HUES6 (cell line): Measurements from ENCODE around the gene ANKRD6.
"Not testable (repeated sequence)": the region's sequence is repeated elsewhere in the genome, so short reads cannot be mapped to it uniquely, and the experiment has no call there.

Experiments
- H3K27ac ChIP-seq: 2 replicates; pipeline ENCODE4 v1.7.0; 2013; ENCODE audit warnings: low read depth, mild to moderate bottlenecking, low read length, inconsistent platforms
- H3K27me3 ChIP-seq: 2 replicates; pipeline ENCODE4 v1.6.1; 2013; ENCODE audit warnings: low read length; ENCODE audit not compliant: control insufficient read depth, insufficient read depth
- H3K36me3 ChIP-seq: 2 replicates; pipeline ENCODE4 v1.6.1; 2013; ENCODE audit warnings: low read length; ENCODE audit not compliant: control insufficient read depth, insufficient read depth
- H3K4me1 ChIP-seq: 2 replicates; pipeline ENCODE4 v1.6.1; 2013; ENCODE audit warnings: low read length; ENCODE audit not compliant: control insufficient read depth, insufficient read depth
- H3K4me3 ChIP-seq: 2 replicates; pipeline ENCODE4 v1.5.1; 2013; ENCODE audit warnings: low read depth, low read length
- H3K9ac ChIP-seq: one replicate; pipeline ENCODE4 v1.6.1; 2013; ENCODE audit warnings: mild to moderate bottlenecking, low read length
- H3K9me3 ChIP-seq: 2 replicates; pipeline ENCODE4 v1.6.1; 2013; ENCODE audit warnings: low read depth, low read length; ENCODE audit not compliant: control insufficient read depth, insufficient read depth

ANKRD6 gene

GRCh38 chr6:89432875-89433251 lies at the start of gene ANKRD6:
ANKRD6 (plus strand) TSS chr6:89433152; CDS start chr6:89566977, 133,825 bp downstream.
- peak within 1 kb of the TSS; percentile 65 for H3K9ac ChIP-seq
- no peaks in the 10 kb centered on the region for H3K36me3 ChIP-seq
- no peak within 1 kb of the TSS for H3K27ac ChIP-seq
- H3K4me3 ChIP-seq: peak within 1 kb of the TSS; percentile 71
- H3K4me1 ChIP-seq: peaks cover 18% of the 10 kb centered on the region; the same call in 1 of the 2 replicates
- H3K9me3 ChIP-seq: no peaks in the 10 kb centered on the region
- peaks cover 36% of the 10 kb centered on the region for H3K27me3 ChIP-seq

DNA sequence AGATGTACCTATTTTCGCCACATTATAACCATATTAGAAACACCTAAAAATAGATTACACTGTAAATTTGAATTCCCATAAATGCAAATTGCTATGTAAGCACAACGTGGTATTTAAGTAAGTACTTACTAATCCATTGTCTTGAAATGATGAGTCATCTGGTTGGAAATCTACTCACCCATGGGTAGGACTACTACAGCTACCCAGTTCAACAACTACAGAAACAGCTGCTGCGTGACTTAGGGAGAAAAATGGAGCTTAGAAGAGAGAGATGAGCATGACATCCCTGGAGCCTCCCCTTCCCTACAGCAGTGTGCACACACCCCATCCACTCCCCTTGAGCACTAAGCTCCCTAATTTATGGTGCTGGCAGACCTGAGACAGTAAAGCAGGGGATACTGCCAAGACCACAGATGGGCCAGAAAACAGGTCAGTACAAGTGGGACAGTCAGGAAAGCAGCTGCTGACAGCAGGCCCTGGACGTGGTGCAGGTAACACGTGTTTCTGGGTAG lies 47.7 kb upstream of the ANKRD6 start:
- no peak overlapping the region for H3K9ac ChIP-seq
- no peaks in the 10 kb centered on the region for H3K36me3 ChIP-seq
- no peaks in the 10 kb centered on the region for H3K9me3 ChIP-seq
- H3K27me3 ChIP-seq: no peaks in the 10 kb centered on the region
- no peak overlapping the region for H3K27ac ChIP-seq
- H3K4me3 ChIP-seq: no peak overlapping the region
- H3K4me1 ChIP-seq: peaks cover 6% of the 10 kb centered on the region

DNA sequence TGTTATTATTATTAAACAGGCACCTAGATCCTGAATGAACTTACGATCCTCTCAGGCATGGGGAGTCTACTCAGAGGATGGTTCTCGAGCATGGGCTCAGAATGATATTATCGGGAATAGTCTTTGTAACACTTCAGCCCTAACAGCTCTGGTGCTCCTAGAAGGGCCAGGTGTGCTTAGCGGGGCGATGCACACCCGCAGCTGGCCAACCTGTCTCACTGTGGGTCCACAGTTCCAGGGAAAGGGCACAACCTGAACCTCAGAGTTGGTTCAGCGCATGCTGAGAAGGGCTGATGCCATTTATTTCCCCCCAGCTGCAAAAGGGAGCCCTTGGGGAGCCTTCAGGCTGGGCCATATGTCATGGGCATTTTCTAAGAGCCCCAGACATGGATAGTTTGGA lies 47.1 kb upstream of the ANKRD6 start:
- H3K4me3 ChIP-seq: no peak overlapping the region

DNA sequence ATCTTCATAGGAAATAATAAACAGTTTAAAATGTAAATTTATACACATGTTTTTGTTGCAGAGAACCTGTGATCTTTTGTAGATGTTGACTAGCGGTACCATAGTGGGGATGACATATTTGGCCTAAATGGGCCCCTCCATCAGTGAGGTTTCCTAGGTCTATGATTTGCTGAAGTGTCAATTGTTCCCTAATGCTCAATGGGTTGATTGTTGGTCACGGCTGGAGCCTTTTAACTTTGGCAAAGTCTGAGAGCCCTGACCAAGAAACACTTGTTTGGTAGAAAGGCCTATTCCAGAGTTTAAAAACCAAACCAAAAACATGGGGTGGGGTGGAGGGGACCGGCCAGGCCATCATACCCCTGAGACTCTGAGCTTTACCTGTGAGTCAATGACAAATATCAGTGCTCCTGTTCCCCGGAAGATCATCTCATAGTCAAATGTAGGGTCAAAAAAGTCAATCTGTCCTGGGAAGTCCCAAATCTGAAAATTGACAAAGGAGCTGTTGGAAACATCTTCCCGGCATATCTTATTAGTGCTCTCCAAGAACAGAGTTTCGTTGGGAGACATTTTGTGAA lies 45.9 kb upstream of the ANKRD6 start:
- Histone ChIP-seq H3K9ac (no peak overlapping the region), H3K4me3 (no peak overlapping the region), H3K4me1 (peaks cover 6% of the 10 kb centered on the region), H3K27me3 (no peaks in the 10 kb centered on the region), H3K9me3 (no peaks in the 10 kb centered on the region), H3K27ac (no peak overlapping the region), H3K36me3 (no peaks in the 10 kb centered on the region)

More for the DNA sequence above, 47.1 kb upstream of the ANKRD6 start:
- Histone ChIP-seq H3K27me3 (no peaks in the 10 kb centered on the region), H3K27ac (no peak overlapping the region), H3K9ac (no peak overlapping the region), H3K9me3 (no peaks in the 10 kb centered on the region), H3K4me1 (peaks cover 6% of the 10 kb centered on the region), H3K36me3 (no peaks in the 10 kb centered on the region)

GRCh38 chr6:89387516-89388201 lies 45.3 kb upstream of the ANKRD6 start:
- Histone ChIP-seq H3K36me3 (no peaks in the 10 kb centered on the region), H3K9me3 (no peaks in the 10 kb centered on the region), H3K27me3 (no peaks in the 10 kb centered on the region), H3K4me1 (peaks cover 6% of the 10 kb centered on the region), H3K4me3 (no peak overlapping the region), H3K27ac (no peak overlapping the region), H3K9ac (no peak overlapping the region)

DNA sequence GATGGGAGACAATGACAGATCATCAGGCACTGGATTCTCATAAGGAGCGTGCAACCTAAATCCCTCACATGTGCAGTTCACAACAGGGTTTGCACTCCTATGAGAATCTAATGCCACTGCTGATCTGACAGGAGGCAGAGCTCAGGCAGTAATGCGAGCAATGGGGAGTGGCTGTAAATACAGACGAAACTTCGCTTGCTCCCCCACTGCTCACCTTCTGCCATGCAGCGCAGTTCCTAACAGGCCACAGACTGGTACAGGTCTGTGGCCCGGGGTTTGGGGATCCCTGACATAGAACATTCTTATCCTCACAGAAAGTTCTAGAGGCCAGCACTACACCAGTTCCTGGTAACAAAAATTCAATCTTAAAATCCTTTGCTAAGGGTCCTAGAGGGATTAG lies 44.1 kb upstream of the ANKRD6 start:
- Histone ChIP-seq H3K27me3 (no peaks in the 10 kb centered on the region), H3K9me3 (no peaks in the 10 kb centered on the region), H3K4me1 (peaks cover 6% of the 10 kb centered on the region)

GRCh38 chr6:89392823-89393222 lies 40.1 kb upstream of the ANKRD6 start:
- Histone ChIP-seq H3K27ac (no peak overlapping the region), H3K36me3 (no peaks in the 10 kb centered on the region), H3K4me1 (no peaks in the 10 kb centered on the region), H3K27me3 (no peaks in the 10 kb centered on the region), H3K9me3 (no peaks in the 10 kb centered on the region), H3K4me3 (no peak overlapping the region), H3K9ac (no peak overlapping the region)

More for the DNA sequence above, 44.1 kb upstream of the ANKRD6 start:
- Histone ChIP-seq H3K36me3 (no peaks in the 10 kb centered on the region), H3K4me3 (no peak overlapping the region), H3K9ac (no peak overlapping the region), H3K27ac (no peak overlapping the region)

- H3K27me3 ChIP-seq: no peaks in the 10 kb centered on the region
- H3K4me1 ChIP-seq: no peaks in the 10 kb centered on the region
- H3K36me3 ChIP-seq: no peaks in the 10 kb centered on the region
- H3K4me3 ChIP-seq: no peak overlapping the region
- H3K9ac ChIP-seq: no peak overlapping the region
- H3K9me3 ChIP-seq: no peaks in the 10 kb centered on the region
- no peak overlapping the region for H3K27ac ChIP-seq
Observed at GRCh38 chr6:89393659-89394058, 39.3 kb upstream of the ANKRD6 start.

GRCh38 chr6:89397884-89398283 lies 35.1 kb upstream of the ANKRD6 start:
- H3K4me1 ChIP-seq, H3K4me3 ChIP-seq, H3K27me3 ChIP-seq, H3K9me3 ChIP-seq, H3K36me3 ChIP-seq, H3K9ac ChIP-seq, H3K27ac ChIP-seq: not testable (repeated sequence)

DNA sequence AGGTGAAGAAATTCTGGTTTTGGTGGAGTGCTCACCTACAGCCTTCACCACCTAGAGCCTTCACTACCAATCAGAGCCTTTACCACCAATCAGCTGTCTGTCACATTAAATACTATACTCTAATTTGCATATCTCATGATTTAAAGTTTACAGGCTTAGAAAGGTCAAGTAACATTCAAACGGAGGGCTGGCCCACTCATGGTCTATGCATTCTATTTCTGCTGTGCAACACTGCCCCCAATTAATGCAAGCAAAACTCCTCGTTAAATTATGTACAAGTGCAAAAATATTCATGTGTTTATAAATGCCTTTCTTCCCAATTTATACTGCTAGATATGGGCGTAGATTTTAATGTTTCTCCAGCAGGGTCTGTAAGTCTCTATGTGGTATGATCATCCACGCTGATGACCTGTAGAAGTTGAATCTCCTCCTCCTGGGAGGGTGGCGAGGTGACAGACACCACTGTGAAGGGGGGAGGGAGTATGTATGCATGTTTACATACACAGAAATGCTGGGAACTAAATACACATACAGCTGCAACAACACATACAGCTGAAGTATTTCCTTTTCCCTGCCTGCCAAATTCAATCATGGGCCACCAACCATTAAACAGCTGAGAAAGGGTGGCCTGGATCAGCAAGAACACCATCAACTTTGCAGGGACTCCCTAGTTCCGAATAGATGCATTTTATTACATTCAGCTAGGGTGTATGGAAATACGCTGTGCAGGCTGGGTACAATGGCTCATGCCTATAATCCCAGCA lies 34.0 kb upstream of the ANKRD6 start:
- Histone ChIP-seq H3K27ac (no peak overlapping the region), H3K4me3 (no peak overlapping the region), H3K4me1 (no peaks in the 10 kb centered on the region), H3K9me3 (no peaks in the 10 kb centered on the region), H3K36me3 (no peaks in the 10 kb centered on the region), H3K27me3 (no peaks in the 10 kb centered on the region), H3K9ac (no peak overlapping the region)

GRCh38 chr6:89400050-89400449 lies 32.9 kb upstream of the ANKRD6 start:
- no peaks in the 10 kb centered on the region for H3K36me3 ChIP-seq
- H3K9ac ChIP-seq: no peak overlapping the region

More at GRCh38 chr6:89400050-89400449, 32.9 kb upstream of the ANKRD6 start:
- H3K9me3 ChIP-seq: no peaks in the 10 kb centered on the region
- no peaks in the 10 kb centered on the region for H3K27me3 ChIP-seq
- no peaks in the 10 kb centered on the region for H3K4me1 ChIP-seq
- no peak overlapping the region for H3K27ac ChIP-seq
- no peak overlapping the region for H3K4me3 ChIP-seq
